HEK293 (cell line): Measurements from ENCODE around the gene TNFRSF6B.

ENCODE experiments used
- HOXD13 ChIP-seq: sonication (generic); formaldehyde crosslinking; IDR thresholded peaks from 2 replicates; pipeline ENCODE4 v1.8.0; 2022; ENCODE audit warnings: missing genetic modification reagents, borderline replicate concordance
- ZNF175 ChIP-seq: fragments of 450-650 bp; formaldehyde crosslinking; IDR thresholded peaks from 2 replicates; pipeline ENCODE4 v1.5.1; 2016; ENCODE audit warnings: missing biosample characterization, missing genetic modification characterization
- ZNF426 ChIP-seq: fragments of 450-650 bp; formaldehyde crosslinking; IDR thresholded peaks from 2 replicates; pipeline ENCODE4 v1.5.1; 2017; ENCODE audit warnings: missing biosample characterization, missing genetic modification characterization, mild to moderate bottlenecking, inconsistent platforms, moderate library complexity
- ZNF530 ChIP-seq: fragments of 450-650 bp; formaldehyde crosslinking; IDR thresholded peaks from 2 replicates; pipeline ENCODE4 v1.5.1; 2016; ENCODE audit warnings: low read depth, missing biosample characterization, missing genetic modification characterization
- ZNF549 ChIP-seq: fragments of 450-650 bp; IDR thresholded peaks from 2 replicates; pipeline ENCODE4 v1.5.1; 2018; ENCODE audit warnings: missing biosample characterization, missing genetic modification characterization, mild to moderate bottlenecking, inconsistent platforms, moderate library complexity
- TF ChIP-seq, protein P1 (sequence below): fragments of 450-650 bp; formaldehyde crosslinking; IDR thresholded peaks from 2 replicates; pipeline ENCODE4 v1.5.1; 2016; ENCODE audit warnings: missing biosample characterization, missing genetic modification characterization
- TF ChIP-seq, protein P2 (sequence below): fragments of 450-650 bp; formaldehyde crosslinking; IDR thresholded peaks from 2 replicates; pipeline ENCODE4; 2016; ENCODE audit warnings: missing biosample characterization, missing genetic modification characterization
- TF ChIP-seq, protein P3 (sequence below): fragments of 450-650 bp; formaldehyde crosslinking; IDR thresholded peaks from 2 replicates; pipeline ENCODE4 v1.5.1; 2017; ENCODE audit warnings: missing biosample characterization, missing genetic modification characterization

DNA sequence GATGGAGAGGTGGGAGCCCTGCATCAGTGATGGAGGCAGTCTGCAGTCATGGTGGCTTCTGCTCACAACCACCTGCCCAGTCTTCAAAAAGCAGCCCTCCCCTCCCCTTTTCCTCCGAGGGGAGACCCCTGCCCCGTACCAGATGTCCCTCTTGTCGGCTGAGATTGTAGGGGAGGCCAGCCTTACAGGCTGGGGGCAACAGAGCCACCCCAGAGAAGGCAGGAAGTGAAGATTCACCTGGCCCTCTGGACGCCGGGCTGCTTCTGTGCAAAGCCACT lies 4.5 kb downstream of the TNFRSF6B start:
- TF ChIP-seq ZNF530 (tag by site-specific recombination) (no peak), ZNF426 (tag by site-specific recombination) (no peak), ZNF549 (tag by site-specific recombination) (no peak), ZNF175 (tag by site-specific recombination) (no peak), HOXD13 (no peak)
- TF ChIP-seq, protein P1, sequence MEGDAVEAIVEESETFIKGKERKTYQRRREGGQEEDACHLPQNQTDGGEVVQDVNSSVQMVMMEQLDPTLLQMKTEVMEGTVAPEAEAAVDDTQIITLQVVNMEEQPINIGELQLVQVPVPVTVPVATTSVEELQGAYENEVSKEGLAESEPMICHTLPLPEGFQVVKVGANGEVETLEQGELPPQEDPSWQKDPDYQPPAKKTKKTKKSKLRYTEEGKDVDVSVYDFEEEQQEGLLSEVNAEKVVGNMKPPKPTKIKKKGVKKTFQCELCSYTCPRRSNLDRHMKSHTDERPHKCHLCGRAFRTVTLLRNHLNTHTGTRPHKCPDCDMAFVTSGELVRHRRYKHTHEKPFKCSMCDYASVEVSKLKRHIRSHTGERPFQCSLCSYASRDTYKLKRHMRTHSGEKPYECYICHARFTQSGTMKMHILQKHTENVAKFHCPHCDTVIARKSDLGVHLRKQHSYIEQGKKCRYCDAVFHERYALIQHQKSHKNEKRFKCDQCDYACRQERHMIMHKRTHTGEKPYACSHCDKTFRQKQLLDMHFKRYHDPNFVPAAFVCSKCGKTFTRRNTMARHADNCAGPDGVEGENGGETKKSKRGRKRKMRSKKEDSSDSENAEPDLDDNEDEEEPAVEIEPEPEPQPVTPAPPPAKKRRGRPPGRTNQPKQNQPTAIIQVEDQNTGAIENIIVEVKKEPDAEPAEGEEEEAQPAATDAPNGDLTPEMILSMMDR (tag by site-specific recombination) = no peak
- TF ChIP-seq, protein P2, sequence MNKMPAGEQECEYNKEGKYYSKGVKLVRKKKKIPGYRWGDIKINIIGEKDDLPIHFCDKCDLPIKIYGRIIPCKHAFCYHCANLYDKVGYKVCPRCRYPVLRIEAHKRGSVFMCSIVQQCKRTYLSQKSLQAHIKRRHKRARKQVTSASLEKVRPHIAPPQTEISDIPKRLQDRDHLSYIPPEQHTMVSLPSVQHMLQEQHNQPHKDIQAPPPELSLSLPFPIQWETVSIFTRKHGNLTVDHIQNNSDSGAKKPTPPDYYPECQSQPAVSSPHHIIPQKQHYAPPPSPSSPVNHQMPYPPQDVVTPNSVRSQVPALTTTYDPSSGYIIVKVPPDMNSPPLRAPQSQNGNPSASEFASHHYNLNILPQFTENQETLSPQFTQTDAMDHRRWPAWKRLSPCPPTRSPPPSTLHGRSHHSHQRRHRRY (tag by site-specific recombination) = no peak
- TF ChIP-seq, protein P3, sequence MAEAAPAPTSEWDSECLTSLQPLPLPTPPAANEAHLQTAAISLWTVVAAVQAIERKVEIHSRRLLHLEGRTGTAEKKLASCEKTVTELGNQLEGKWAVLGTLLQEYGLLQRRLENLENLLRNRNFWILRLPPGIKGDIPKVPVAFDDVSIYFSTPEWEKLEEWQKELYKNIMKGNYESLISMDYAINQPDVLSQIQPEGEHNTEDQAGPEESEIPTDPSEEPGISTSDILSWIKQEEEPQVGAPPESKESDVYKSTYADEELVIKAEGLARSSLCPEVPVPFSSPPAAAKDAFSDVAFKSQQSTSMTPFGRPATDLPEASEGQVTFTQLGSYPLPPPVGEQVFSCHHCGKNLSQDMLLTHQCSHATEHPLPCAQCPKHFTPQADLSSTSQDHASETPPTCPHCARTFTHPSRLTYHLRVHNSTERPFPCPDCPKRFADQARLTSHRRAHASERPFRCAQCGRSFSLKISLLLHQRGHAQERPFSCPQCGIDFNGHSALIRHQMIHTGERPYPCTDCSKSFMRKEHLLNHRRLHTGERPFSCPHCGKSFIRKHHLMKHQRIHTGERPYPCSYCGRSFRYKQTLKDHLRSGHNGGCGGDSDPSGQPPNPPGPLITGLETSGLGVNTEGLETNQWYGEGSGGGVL (tag by site-specific recombination) = no peak
